H1 (cell line): Measurements from ENCODE around the gene GPC6. TPM values are rescaled to one million over a fixed set of nuclear protein-coding genes. Genes with fewer than 3 reads are reported as not detected.

ENCODE experiments used
- CBX8 ChIP-seq: fragments of 300-800, 300-1000 bp; sonication (generic); IDR thresholded peaks from 2 replicates; pipeline ENCODE4 v1.7.1; 2016; ENCODE audit warnings: low read depth, low read length, borderline replicate concordance
- FOSL1 ChIP-seq: IDR thresholded peaks from 2 replicates; pipeline ENCODE4 v1.6.1; 2011; ENCODE audit warnings: mild to moderate bottlenecking, low read depth, low read length, moderate library complexity; ENCODE audit not compliant: insufficient read depth
- MAX ChIP-seq: IDR thresholded peaks from 2 replicates; pipeline ENCODE4 v1.6.1; 2012; ENCODE audit warnings: inconsistent platforms
- POLR2A ChIP-seq, 2 experiments: IDR thresholded peaks; 1 replicate in 1 of 2; 2 replicates in 1 of 2; pipeline ENCODE4 v1.6.1; 2011; ENCODE audit warnings: low read depth in 2 of 2, low read length in 2 of 2, mild to moderate bottlenecking in 2 of 2; ENCODE audit errors: control extremely low read depth in 1 of 2
- RAD21 ChIP-seq, 2 experiments: IDR thresholded peaks in 1 of 2; conservative IDR thresholded peaks in 1 of 2; 2 replicates each; pipeline ENCODE4 v1.6.1; 2011; ENCODE audit warnings: low read depth in 2 of 2, low read length in 2 of 2, improper control_type of control experiment in 1 of 2, inconsistent platforms in 1 of 2, mild to moderate bottlenecking in 1 of 2, moderate library complexity in 1 of 2
- ZNF274 ChIP-seq: IDR thresholded peaks from 2 replicates; pipeline ENCODE4 v1.7.0; 2012; ENCODE audit warnings: low read length, borderline replicate concordance; ENCODE audit errors: extremely low read depth
- polyA plus RNA-seq, 7 experiments: library from polyadenylated mRNA; depleted of rRNA in 3 of 7; stranded (reverse) in 5 of 7; unstranded in 2 of 7; fragments of >200 nt in 5 of 7; fragments of 200-250 nt in 2 of 7; gene quantifications; 1 replicate in 5 of 7; 2 replicates in 1 of 7; 4 replicates in 1 of 7; pipeline versions ENCODE4 v1.2.1 to v1.2.3, GENCODE V29; 2011 to 2013; ENCODE audit warnings: missing spikeins in 2 of 7, mixed read lengths in 2 of 7
- total RNA-seq: library from RNA; stranded (reverse); fragmentation: NEBNext Ultra II Directional; extraction: Animal tissue kit (Norgen Biotek cat#: 25700); gene quantifications from 2 replicates; pipeline ENCODE4 v1.2.1, GENCODE V29; 2021
- TF ChIP-seq, protein P1 (sequence below), 3 experiments: IDR thresholded peaks; 1 replicate in 2 of 3; 2 replicates in 1 of 3; pipeline versions ENCODE4 v1.5.1 to v1.6.1; 2011; ENCODE audit warnings: low read length in 3 of 3, mild to moderate bottlenecking in 3 of 3, inconsistent platforms in 2 of 3, low read depth in 1 of 3, moderate library complexity in 1 of 3; ENCODE audit not compliant: insufficient read depth in 1 of 3; ENCODE audit errors: control extremely low read depth in 1 of 3

Gene GPC6
- total and polyA plus RNA-seq, 2 of the 8 experiments (the other 6 are each of a cell fraction or from before 2014, with no cell fraction given): 5.4 to 12.0 TPM

- TF ChIP-seq, protein P1, sequence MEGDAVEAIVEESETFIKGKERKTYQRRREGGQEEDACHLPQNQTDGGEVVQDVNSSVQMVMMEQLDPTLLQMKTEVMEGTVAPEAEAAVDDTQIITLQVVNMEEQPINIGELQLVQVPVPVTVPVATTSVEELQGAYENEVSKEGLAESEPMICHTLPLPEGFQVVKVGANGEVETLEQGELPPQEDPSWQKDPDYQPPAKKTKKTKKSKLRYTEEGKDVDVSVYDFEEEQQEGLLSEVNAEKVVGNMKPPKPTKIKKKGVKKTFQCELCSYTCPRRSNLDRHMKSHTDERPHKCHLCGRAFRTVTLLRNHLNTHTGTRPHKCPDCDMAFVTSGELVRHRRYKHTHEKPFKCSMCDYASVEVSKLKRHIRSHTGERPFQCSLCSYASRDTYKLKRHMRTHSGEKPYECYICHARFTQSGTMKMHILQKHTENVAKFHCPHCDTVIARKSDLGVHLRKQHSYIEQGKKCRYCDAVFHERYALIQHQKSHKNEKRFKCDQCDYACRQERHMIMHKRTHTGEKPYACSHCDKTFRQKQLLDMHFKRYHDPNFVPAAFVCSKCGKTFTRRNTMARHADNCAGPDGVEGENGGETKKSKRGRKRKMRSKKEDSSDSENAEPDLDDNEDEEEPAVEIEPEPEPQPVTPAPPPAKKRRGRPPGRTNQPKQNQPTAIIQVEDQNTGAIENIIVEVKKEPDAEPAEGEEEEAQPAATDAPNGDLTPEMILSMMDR (IDR thresholded peaks at IDR 0.05; ENCODE audit: control extremely low read depth in 1 of 3, insufficient read depth in 1 of 3, low read depth in 1 of 3, low read length in 3 of 3): no peak
- TF ChIP-seq ZNF274 (no peak), POLR2A (IDR thresholded peaks at IDR 0.05; ENCODE audit: control extremely low read depth in 1 of 2, low read depth in 2 of 2, low read length in 2 of 2) (no peak), MAX (no peak), CBX8 (no peak), RAD21 (IDR thresholded peaks at IDR 0.05 in 1 of 2, conservative IDR thresholded peaks at IDR 0.05 in 1 of 2; ENCODE audit: low read depth in 2 of 2, low read length in 2 of 2) (no peak), FOSL1 (no peak)
Observed at GRCh38 chr13:93218583-93218982, 8.0 kb upstream of the GPC6 start (continued).
